Calu3 (cell line): ENCODE data around the gene A2ML1. TPM values are rescaled to one million over a fixed set of nuclear protein-coding genes. Genes with fewer than 3 reads are reported as not detected.
"Not testable (repeated sequence)": the region's sequence is repeated elsewhere in the genome, so short reads cannot be mapped to it uniquely, and the experiment has no call there.

Experiments used
- BruUV-seq: library from RNA; stranded (reverse); fragments of 400-500 nt; replicated peaks from 2 replicates; lab custom pipeline; 2021; lab: Mats Ljungman, UMichigan
- CTCF ChIA-PET: fragments of 300-600 bp; sonication (Branson Sonifier 250); formaldehyde crosslinking; loops from one replicate; lab custom pipeline; 2022; ENCODE audit warnings: antibody characterized with exemption; lab: Charles Lee
- DNase-seq: peaks from one replicate; pipeline ENCODE4 v3.0.0; 2022
- H3K27ac Mint-ChIP-seq: one replicate; pipeline ENCODE4 v1.8.0; 2022; ENCODE audit warnings: mixed read lengths; ENCODE audit not compliant: unreplicated experiment
- H3K27me3 Mint-ChIP-seq: one replicate; pipeline ENCODE4 v1.8.0; 2022; ENCODE audit warnings: mixed read lengths; ENCODE audit not compliant: unreplicated experiment
- H3K36me3 Mint-ChIP-seq: one replicate; pipeline ENCODE4 v1.8.0; 2022; ENCODE audit warnings: mild to moderate bottlenecking, moderate library complexity, mixed read lengths; ENCODE audit not compliant: insufficient read depth, unreplicated experiment
- H3K4me1 Mint-ChIP-seq: one replicate; pipeline ENCODE4 v1.8.0; 2022; ENCODE audit warnings: mild to moderate bottlenecking, low read depth, mixed read lengths; ENCODE audit not compliant: unreplicated experiment
- H3K4me3 Mint-ChIP-seq: one replicate; pipeline ENCODE4 v1.8.0; 2022; ENCODE audit warnings: mild to moderate bottlenecking, low read depth, moderate library complexity, mixed read lengths; ENCODE audit not compliant: unreplicated experiment
- H3K9me3 Mint-ChIP-seq: one replicate; pipeline ENCODE4 v1.8.0; 2022; ENCODE audit warnings: low read depth, mixed read lengths; ENCODE audit not compliant: unreplicated experiment
- CTCF ChIP-seq: fragments of 200-600 bp; IDR thresholded peaks from one replicate; pipeline ENCODE4 v1.8.0; 2022; ENCODE audit warnings: antibody characterized with exemption; ENCODE audit not compliant: unreplicated experiment
- intact Hi-C: fragments of 100-400 bp; cut with micrococcal nuclease; formaldehyde crosslinking; loops from one replicate; pipeline ENCODE4 v1.10.0; 2022; ENCODE audit not compliant: unreplicated experiment
- total RNA-seq: library from RNA; stranded (reverse); gene quantifications from 2 replicates; pipeline ENCODE4 v1.2.3, GENCODE V29; 2022

A2ML1 gene
- total RNA-seq, 1 experiment from 2014 or later: 0.42 TPM

GRCh38 chr12:8819666-8819980, 2.8 kb upstream of the A2ML1 start:
- no peak for TF ChIP-seq CTCF
- CTCF ChIA-PET: no interaction called here
- Mint-ChIP-seq H3K4me3 (no peak overlapping the region), H3K9me3 (no peaks in the 10 kb centered on the region), H3K27me3 (no peaks in the 10 kb centered on the region), H3K4me1 (peaks cover 8% of the 10 kb centered on the region), H3K36me3 (no peaks in the 10 kb centered on the region), H3K27ac (no peak overlapping the region)
- BruUV-seq: no TSS peak
- no peak for DNase-seq
- intact Hi-C loops: no loop called here

- intact Hi-C loops, H3K27ac Mint-ChIP-seq: not testable (repeated sequence)
These were observed 1.6 kb upstream of the A2ML1 start for GRCh38 chr12:8820676-8821407.

DNA sequence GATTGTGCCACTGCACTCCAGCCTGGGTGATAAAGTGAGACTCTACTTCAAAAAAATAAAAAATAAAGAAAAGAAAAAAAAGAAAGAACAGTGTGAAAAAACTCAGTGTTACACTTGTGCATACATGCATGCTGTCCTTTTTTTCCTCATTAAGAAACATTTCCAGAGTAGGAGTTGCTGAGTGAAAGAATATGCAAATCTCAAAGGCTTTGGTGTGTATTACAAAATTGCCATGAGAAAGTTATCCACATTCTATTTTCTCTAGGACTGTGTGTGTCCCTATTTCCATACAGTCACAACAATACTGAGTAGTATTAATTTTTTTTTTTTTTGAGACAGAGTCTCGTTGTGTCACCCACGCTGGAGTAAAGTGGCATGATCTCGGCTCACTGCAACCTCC, 830 bp upstream of the A2ML1 start:
- CTCF ChIA-PET: no interaction called here
- H3K27ac Mint-ChIP-seq: no peak overlapping the region
- no peaks in the 10 kb centered on the region for H3K27me3 Mint-ChIP-seq

More at GRCh38 chr12:8820676-8821407, 1.6 kb upstream of the A2ML1 start:
- H3K9me3 Mint-ChIP-seq, BruUV-seq, H3K36me3 Mint-ChIP-seq, H3K4me1 Mint-ChIP-seq, H3K27me3 Mint-ChIP-seq, H3K4me3 Mint-ChIP-seq, CTCF ChIA-PET: not testable (repeated sequence)
- peak; percentile 18 for DNase-seq

DNA sequence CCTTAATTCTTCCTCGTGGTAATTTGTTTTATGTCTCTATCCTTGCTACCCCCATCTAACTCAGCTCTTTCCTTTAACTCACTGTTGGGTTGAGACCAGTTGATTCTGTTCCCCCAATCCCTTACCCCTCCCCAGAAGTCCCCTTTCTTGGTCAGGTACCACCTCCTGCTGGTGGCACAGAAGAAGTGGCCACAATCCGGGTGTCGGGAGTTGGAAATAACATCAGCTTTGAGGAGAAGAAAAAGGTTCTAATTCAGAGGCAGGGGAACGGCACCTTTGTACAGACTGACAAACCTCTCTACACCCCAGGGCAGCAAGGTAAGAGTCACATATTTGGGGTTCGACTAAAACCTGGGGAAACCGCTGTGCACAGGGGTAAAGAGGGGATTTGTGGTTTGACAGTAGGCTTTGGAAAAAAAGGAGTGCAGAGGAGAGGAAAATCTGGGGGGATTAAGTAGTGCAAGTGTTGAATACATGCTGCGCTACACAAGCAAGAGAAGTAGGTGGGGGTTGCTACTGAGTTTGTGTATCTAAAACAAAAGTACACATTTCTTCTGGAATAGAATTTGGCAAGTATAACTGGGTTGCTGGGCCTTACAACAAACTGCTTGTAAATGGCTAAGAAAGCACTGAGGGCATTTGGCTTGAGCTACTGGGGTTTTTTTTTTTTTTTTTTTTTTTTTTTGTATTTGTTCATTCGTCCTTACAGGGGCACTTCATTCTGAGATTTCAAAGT, 1.3 kb downstream of the A2ML1 start:
- intact Hi-C loops: loop anchor here (2.0 kb wide), 1 partner anchor 141 kb away; no protein-coding TSS in a partner anchor
- H3K9me3 Mint-ChIP-seq: no peaks in the 10 kb centered on the region
- H3K4me3 Mint-ChIP-seq: no peak overlapping the region
- peaks cover 13% of the 10 kb centered on the region for H3K4me1 Mint-ChIP-seq
- CTCF ChIA-PET: no interaction called here
- H3K27ac Mint-ChIP-seq: no peak overlapping the region
- TF ChIP-seq CTCF: no peak
- no peaks in the 10 kb centered on the region for H3K36me3 Mint-ChIP-seq
- no peaks in the 10 kb centered on the region for H3K27me3 Mint-ChIP-seq
- BruUV-seq: no TSS peak
- peak; percentile 11 for DNase-seq

More for the DNA sequence above, 830 bp upstream of the A2ML1 start:
- BruUV-seq: no TSS peak
- H3K36me3 Mint-ChIP-seq: no peaks in the 10 kb centered on the region
- no peaks in the 10 kb centered on the region for H3K9me3 Mint-ChIP-seq
- H3K4me3 Mint-ChIP-seq: no peak overlapping the region
- peaks cover 8% of the 10 kb centered on the region for H3K4me1 Mint-ChIP-seq
- no peak for DNase-seq
- intact Hi-C loops: no loop called here
- no peak for TF ChIP-seq CTCF
